ENCODE measurements around the gene PPME1.

PPME1 gene

DNA sequence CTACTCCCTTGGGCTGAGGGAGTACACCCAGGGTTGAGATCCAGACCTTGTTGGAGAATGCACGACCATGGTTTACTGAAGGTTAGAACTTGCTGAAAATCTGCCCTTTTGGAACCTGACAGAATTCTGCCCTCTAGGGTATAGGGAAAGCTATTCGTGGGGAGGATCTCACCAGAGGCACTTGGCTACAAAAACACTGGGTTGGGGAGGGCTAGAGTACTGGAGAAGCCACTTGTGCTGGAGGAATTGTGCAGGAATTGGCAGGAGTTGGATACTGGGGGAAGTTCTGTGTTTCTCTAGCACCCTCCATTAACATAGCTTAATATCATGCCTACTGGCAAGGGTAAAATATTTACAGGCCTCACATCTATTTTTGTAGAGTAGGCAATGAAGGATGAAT is 55.8 kb downstream of the PPME1 start:
- no peak for DNase-seq (ENCODE audit: low read depth)

DNA sequence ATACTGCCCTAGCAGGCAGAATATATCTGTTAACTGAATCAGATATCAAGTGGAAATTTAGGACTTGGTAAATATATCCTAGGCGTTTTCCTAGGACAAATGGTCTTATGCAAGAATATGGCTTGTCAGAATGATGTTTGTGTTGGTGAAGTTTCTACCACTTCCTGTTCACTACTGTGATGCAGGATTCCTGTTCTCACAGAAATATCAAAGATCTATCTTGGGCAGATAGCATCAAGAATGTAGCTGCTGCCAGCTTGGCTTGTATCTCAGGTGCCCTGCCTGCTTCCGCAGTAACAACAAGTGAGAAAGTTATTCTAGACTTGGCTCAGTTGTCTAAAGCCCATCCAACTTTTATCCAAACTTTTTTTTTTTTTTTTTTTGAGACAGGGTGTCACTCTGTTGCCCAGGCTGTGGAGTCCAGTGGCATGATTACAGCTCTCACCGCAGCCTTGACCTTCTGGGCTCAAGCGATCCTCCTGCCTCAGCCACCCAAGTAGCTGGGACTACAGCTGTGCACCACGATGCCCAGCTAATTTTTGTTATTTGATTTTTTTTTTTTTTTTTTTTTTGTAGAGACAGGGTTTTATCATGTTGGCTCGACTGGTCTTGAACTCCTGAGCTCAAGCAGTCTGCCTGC is 61.3 kb downstream of the PPME1 start:
- DNase-seq (ENCODE audit: low read depth) = no peak

GRCh38 chr11:74233683-74234082 is 62.6 kb downstream of the PPME1 start:
- DNase-seq (ENCODE audit: low read depth) = no peak

- no peak for DNase-seq (ENCODE audit: low read depth)
Measured at GRCh38 chr11:74235121-74235520, 64.0 kb downstream of the PPME1 start.

- DNase-seq (ENCODE audit: low read depth) = no peak
Measured at GRCh38 chr11:74237541-74237940, 66.5 kb downstream of the PPME1 start.

- no peak for DNase-seq (ENCODE audit: low read depth)
Measured at GRCh38 chr11:74238243-74238642, 67.2 kb downstream of the PPME1 start.

GRCh38 chr11:74248469-74248868 is 77.4 kb downstream of the PPME1 start:
- no peak for DNase-seq (ENCODE audit: low read depth)

DNA sequence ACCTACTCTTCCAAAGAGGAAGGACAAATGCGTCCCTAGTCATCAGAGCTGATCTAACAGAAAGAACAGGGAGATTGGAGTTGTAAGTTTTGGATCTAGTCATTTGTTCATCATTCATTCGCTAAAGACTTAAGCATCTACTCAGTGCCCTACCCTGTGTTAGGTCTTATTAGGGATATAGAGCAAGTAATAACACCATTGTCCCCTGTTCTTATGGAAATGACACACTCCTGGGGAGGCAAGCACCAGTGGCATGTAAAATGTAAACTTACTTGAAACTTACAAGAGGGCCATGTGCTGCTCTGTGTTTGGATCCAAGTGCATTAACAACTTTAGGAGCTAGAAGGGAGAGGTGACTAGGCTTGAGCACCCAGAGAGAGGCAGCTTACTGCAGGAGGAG is 78.4 kb downstream of the PPME1 start:
- no peak for DNase-seq (ENCODE audit: low read depth)

DNA sequence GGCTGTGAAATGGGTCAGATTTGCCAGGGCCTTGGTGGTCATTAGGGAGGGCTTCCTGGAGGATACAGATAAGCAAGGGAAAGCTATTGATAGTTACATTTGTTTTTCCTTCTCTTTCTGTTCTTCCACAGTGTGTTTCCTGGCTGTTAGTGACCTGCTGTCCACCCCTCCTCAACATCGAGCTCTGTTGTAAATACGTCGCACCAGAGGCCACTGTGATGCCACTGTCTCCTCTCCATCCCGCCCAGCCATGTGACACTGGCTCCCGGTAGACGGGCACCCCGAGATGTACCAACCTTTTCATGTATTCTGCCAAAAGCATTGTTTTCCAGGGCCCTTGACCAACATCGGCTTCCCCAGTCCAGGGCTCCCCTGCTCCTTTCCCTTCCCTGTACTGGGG is 82.3 kb downstream of the PPME1 start:
- DNase-seq (ENCODE audit: low read depth) = no peak

- DNase-seq (ENCODE audit: low read depth) = peak; percentile 22
Measured at GRCh38 chr11:74255741-74256375, 84.8 kb downstream of the PPME1 start.

DNA sequence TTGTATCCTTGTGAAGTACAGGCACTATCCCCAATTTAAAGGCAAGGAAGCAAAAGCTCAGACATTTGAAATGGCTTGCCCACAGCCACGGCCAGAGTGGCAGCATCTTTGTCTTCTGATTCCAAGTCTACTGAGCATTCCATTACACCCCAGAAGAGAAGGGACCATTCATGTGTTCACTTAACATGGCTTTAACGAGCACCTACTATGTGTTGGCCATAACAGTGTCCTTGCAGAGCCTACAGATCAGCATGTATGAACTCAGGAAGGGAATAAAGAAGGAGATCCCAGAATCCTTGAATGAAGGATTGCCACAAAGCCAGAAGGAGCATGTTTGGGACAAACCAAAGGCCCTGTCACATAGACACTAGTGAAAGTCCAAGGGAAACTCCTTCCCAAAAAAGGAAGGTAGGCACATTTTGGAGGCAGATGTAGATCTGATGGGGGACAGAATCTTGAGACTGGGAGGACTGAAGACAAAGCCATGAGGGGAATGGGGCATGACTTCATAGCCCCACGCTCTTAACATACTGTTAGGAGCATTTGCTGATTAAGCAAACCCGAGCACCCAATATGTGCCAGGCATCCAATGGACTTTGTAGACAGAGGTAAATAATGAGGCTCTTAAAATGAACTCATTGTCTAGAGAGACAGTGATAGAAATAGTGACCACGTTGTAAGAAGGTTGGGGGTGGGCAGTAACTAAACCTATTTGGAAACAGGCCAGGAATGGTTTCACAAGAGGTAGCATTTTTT is 85.5 kb downstream of the PPME1 start:
- DNase-seq (ENCODE audit: low read depth) = no peak

GRCh38 chr11:74257959-74258553 is 87.0 kb downstream of the PPME1 start:
- DNase-seq (ENCODE audit: low read depth) = no peak

- DNase-seq (ENCODE audit: low read depth) = no peak
Measured at GRCh38 chr11:74262725-74263124, 91.6 kb downstream of the PPME1 start.

DNA sequence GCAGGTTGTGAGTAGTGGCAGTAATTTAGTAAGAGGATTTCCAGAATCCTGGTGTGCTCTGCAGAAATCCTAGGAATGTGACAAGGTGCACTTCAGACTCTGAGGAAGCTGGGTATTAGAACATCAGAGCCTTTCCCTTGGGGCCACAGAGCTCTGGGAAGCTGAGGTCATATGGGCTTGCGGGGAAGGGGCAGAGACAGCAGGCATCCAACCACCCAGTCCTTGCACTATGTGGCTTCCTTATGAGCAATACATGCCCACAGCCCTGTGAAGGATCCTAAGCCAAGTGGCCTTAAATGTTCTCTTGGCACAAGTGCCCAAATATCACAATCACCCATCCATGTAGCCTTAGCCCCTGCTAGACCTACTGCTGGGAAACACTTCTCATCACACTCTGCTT is 94.2 kb downstream of the PPME1 start:
- no peak for DNase-seq (ENCODE audit: low read depth)

DNA sequence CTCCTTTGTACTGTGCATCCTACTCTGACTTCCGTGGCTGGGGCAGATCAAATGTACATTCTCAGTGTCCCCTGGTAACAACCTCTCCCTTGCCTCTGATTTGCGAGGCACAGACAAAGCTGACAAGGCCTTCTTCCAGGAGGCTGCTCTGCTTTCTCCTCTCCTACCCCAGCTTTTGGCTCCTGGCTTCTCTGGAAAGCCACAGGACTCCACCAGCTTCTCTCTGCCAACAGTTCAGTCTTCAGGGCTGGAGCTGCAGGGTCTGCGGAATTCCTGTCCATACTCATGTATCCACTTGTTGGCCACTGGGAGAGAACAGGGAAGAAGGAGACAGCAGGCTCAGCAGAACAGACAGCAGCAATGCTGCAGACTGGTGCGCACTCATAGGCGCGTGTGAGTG is 95.9 kb downstream of the PPME1 start:
- DNase-seq (ENCODE audit: low read depth) = no peak

- no peak for DNase-seq (ENCODE audit: low read depth)
Measured at GRCh38 chr11:74268456-74268855, 97.4 kb downstream of the PPME1 start.

- no peak for DNase-seq (ENCODE audit: low read depth)
Measured at GRCh38 chr11:74269161-74269811, 98.2 kb downstream of the PPME1 start.

DNA sequence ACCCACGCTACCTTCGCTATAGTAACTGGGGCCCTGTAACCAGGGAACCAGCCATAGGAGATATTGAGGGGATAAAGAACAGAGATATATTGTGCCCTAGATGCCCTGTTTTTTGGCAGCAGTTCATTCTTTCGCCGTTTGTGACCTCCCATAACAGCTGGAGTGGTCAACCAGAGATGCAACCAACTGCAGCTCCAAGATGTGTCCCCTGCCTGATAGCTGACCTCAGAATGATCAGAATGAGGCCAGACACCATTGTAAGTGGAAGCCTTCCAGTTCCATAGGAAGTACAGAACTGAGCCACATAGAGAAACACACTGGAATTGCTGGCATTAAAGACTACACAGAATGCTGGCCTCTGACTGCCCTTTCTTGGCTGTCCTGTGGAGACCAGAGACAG is 101.2 kb downstream of the PPME1 start:
- no peak for DNase-seq (ENCODE audit: low read depth)

DNA sequence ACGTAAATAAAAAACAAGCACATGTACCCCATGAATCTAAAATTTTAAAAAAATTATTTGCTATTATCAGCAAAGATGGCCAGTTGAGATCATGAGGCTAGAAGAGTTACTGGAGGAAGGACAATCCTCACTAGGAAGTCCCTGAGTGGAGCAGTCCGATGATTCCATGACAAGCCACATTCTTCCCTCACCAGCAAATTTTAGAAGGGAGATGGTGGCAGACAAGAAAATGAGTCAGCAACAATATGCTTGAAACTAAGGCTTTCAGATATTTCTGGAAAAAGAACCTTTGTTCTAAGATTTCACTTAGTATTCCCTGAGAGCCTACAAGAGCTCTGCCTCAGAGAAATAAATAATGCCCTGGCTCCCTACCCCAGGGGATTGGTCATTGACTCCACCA is 105.5 kb downstream of the PPME1 start:
- no peak for DNase-seq (ENCODE audit: low read depth)

DNA sequence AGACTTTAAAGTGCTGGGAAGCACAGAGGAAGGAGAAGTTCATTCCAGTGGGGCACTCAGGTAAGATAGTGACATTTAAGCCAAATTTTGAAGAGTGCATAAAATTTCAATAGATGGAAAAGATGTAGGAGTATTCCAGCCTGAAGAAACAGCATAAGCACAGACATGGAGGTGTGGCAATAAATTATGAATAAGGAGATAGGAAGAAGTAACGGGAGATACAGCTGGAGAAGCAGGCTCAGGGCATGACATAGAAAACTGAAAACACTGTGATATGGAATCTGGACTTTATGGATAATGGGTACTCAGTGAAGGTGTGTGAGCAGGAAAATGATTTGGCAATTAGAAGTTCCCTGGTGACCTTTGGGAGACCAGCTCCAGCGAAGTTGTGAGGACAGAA is 107.0 kb downstream of the PPME1 start:
- DNase-seq (ENCODE audit: low read depth) = no peak

- no peak for DNase-seq (ENCODE audit: low read depth)
Measured at GRCh38 chr11:74278721-74279161, 107.7 kb downstream of the PPME1 start.

DNA sequence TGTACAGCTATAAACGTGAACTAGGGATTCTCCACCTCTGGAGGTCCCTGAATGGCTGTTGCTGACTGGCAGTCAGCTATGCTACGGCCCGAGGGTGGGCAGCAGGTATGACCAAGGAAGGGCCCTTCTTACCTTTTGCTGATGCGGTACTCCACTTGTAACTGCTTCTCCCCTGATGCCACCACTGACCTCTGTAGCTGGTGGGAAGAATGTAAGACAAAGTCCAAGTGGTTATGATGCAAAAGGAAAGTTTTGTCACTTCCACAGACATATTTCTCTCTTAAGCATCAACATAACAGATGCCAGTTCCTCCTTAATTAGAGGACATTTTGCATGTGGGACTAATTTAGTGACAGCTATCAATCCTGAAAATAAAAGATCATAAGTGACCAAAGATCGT is 108.2 kb downstream of the PPME1 start:
- no peak for DNase-seq (ENCODE audit: low read depth)
